OCI-LY7 (cell line): ENCODE measurements around the gene SPTLC2. TPM values are rescaled to one million over a fixed set of nuclear protein-coding genes. Genes with fewer than 3 reads are reported as not detected.
A peak's percentile ranks its signal among the peaks of the same experiment; 100 is the strongest.

Experiments used
- BruUV-seq: library from RNA; stranded (reverse); fragments of 400-500 nt; replicated peaks from 2 replicates; lab custom pipeline; 2021; lab: Mats Ljungman, UMichigan
- CTCF ChIA-PET: fragments of 300-600 bp; sonication (Branson Sonifier 250); formaldehyde crosslinking; loops from one replicate; lab custom pipeline; 2022; ENCODE audit warnings: antibody characterized with exemption; ENCODE audit not compliant: unreplicated experiment; lab: Charles Lee
- POLR2A ChIA-PET: fragments of 300-600 bp; sonication (Branson Sonifier 250); formaldehyde crosslinking; loops from one replicate; lab custom pipeline; 2022; ENCODE audit warnings: antibody characterized with exemption; lab: Charles Lee
- DNase-seq: peaks from one replicate; pipeline ENCODE4 v3.0.0-alpha.2; 2015; ENCODE audit warnings: low spot score
- H2AFZ ChIP-seq: fragments of 200-600 bp; sonication (generic), shearing (Covaris generic); 2 replicates; pipeline ENCODE4 v1.6.1; 2014; ENCODE audit warnings: mild to moderate bottlenecking, antibody characterized with exemption, low read length, moderate library complexity
- H3K27ac ChIP-seq: fragments of 200-600 bp; sonication (generic); 2 replicates; pipeline ENCODE4 v1.5.1; 2014; ENCODE audit warnings: mixed run types, low read depth, mild to moderate bottlenecking, moderate library complexity, low read length, inconsistent platforms; ENCODE audit not compliant: poor library complexity, severe bottlenecking
- H3K36me3 ChIP-seq: fragments of 200-600 bp; sonication (generic); 2 replicates; pipeline ENCODE4 v1.6.1; 2014; ENCODE audit warnings: mild to moderate bottlenecking, antibody characterized with exemption, low read length, moderate library complexity, mixed read lengths; ENCODE audit not compliant: insufficient read depth
- H3K4me1 ChIP-seq: fragments of 200-600 bp; sonication (generic); 2 replicates; pipeline ENCODE4 v1.5.1; 2014; ENCODE audit warnings: mild to moderate bottlenecking, low read length; ENCODE audit not compliant: insufficient read depth, poor library complexity, severe bottlenecking
- H3K4me2 ChIP-seq: fragments of 200-600 bp; sonication (generic); 2 replicates; pipeline ENCODE4 v1.6.1; 2014; ENCODE audit warnings: mild to moderate bottlenecking, low read length
- H3K4me3 ChIP-seq: fragments of 200-600 bp; sonication (generic); 2 replicates; pipeline ENCODE4 v1.5.1; 2014; ENCODE audit warnings: mild to moderate bottlenecking, low read depth, low read length; ENCODE audit not compliant: poor library complexity, severe bottlenecking
- H3K79me2 ChIP-seq: fragments of 200-600 bp; sonication (generic); 2 replicates; pipeline ENCODE4 v1.6.1; 2016; ENCODE audit warnings: low read depth, mild to moderate bottlenecking, low read length, moderate library complexity, mixed read lengths; ENCODE audit not compliant: insufficient read depth
- H3K9me2 ChIP-seq: fragments of 200-600 bp; sonication (generic); 2 replicates; pipeline ENCODE4 v1.6.1; 2016; ENCODE audit warnings: mild to moderate bottlenecking, low read length, mixed read lengths; ENCODE audit not compliant: insufficient read depth
- H3K9me3 ChIP-seq: fragments of 200-600 bp; sonication (generic); 2 replicates; pipeline ENCODE4 v1.6.1; 2014; ENCODE audit warnings: mild to moderate bottlenecking, mixed run types, low read length, mixed read lengths
- H4K20me1 ChIP-seq: fragments of 200-600 bp; sonication (generic); 2 replicates; pipeline ENCODE4 v1.6.1; 2014; ENCODE audit warnings: mild to moderate bottlenecking, antibody characterized with exemption, low read length, moderate library complexity, mixed read lengths; ENCODE audit not compliant: insufficient read depth
- EZH2phosphoT487 ChIP-seq: fragments of 200-600 bp; sonication (generic); IDR thresholded peaks from 2 replicates; pipeline ENCODE4 v1.6.1; 2018; ENCODE audit warnings: low read depth, borderline replicate concordance, mild to moderate bottlenecking, mixed run types, antibody characterized with exemption, low read length, moderate library complexity, mixed read lengths
- intact Hi-C: fragments of 100-400 bp; cut with micrococcal nuclease; formaldehyde crosslinking; loops from one replicate; pipeline ENCODE4 v1.10.0; 2022; ENCODE audit not compliant: unreplicated experiment
- total RNA-seq, 2 experiments: library from RNA; depleted of rRNA in 1 of 2; stranded (reverse); fragments of >200 nt in 1 of 2; shearing (Covaris generic) in 1 of 2; gene quantifications; 2 replicates each; pipeline ENCODE4 v1.2.3, GENCODE V29; 2014 to 2022
- TF ChIP-seq, protein P1 (sequence below): fragments of 200-600 bp; sonication (generic); conservative IDR thresholded peaks from 2 replicates; pipeline ENCODE4 v1.5.1; 2014; ENCODE audit warnings: mild to moderate bottlenecking, antibody characterized with exemption, low read length, moderate library complexity, mixed read lengths

Gene SPTLC2
- total RNA-seq, 2 experiments from 2014 or later: 14.7 to 45.1 TPM

DNA sequence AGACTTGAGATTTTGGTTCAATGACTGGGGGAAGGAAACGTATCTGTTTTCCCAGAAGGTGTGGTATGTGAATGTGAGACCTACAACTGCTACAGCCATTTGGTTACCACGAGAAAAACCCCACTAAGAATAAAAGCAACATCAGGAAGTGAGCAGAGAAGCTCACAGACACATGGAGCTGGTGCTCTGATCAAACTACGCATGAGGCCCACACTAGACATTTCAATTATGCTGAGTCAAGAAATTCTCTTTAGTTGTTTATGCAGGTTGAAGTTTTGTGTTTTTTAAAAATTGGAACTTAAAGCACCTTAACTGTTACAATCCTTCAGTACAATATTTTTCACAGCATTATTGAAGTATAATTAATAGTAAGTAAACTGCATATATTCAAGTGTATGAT is 8.9 kb upstream of the SPTLC2 start:
- ChIA-PET CTCF (no interaction called here), POLR2A (no interaction called here)
- Histone ChIP-seq H3K4me1 (no peaks in the 10 kb centered on the region), H3K27ac (no peak overlapping the region), H3K4me3 (no peak overlapping the region), H3K9me2 (no peaks in the 10 kb centered on the region), H2AFZ (no peak overlapping the region), H3K36me3 (no peaks in the 10 kb centered on the region), H3K79me2 (no peaks in the 10 kb centered on the region), H3K9me3 (peaks cover 8% of the 10 kb centered on the region; the same call in 1 of the 2 replicates), H4K20me1 (no peaks in the 10 kb centered on the region), H3K4me2 (no peak overlapping the region)
- TF ChIP-seq, protein P1, sequence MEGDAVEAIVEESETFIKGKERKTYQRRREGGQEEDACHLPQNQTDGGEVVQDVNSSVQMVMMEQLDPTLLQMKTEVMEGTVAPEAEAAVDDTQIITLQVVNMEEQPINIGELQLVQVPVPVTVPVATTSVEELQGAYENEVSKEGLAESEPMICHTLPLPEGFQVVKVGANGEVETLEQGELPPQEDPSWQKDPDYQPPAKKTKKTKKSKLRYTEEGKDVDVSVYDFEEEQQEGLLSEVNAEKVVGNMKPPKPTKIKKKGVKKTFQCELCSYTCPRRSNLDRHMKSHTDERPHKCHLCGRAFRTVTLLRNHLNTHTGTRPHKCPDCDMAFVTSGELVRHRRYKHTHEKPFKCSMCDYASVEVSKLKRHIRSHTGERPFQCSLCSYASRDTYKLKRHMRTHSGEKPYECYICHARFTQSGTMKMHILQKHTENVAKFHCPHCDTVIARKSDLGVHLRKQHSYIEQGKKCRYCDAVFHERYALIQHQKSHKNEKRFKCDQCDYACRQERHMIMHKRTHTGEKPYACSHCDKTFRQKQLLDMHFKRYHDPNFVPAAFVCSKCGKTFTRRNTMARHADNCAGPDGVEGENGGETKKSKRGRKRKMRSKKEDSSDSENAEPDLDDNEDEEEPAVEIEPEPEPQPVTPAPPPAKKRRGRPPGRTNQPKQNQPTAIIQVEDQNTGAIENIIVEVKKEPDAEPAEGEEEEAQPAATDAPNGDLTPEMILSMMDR: no peak
- no peak for TF ChIP-seq EZH2phosphoT487
- intact Hi-C loops: no loop called here
- BruUV-seq: no TSS peak
- DNase-seq: no peak

DNA sequence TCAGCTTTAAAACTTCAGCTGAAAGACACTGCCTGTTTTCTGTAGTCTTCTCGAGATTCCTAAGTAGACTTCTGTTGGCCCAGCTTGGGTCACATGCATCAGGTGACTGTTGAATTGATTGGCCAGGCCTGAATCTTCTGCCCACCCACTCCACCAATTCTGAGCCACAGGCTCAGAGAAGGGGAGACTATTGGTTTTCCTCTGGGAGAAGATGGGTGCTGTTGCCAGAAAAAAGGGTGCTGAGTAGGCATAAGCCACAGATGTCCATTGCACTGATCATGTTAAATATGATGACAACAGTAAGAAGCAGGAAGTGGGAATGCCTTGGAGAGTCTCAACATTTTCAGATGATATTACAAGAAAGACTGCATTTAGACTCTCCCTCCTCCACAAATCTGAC is 6.8 kb upstream of the SPTLC2 start:
- peak overlapping the region; percentile 37; the same call in 1 of the 2 replicates for H2AFZ ChIP-seq
- no peaks in the 10 kb centered on the region for H3K4me1 ChIP-seq
- no peaks in the 10 kb centered on the region for H3K79me2 ChIP-seq
- H3K4me2 ChIP-seq: no peak overlapping the region
- intact Hi-C loops: no loop called here
- ChIA-PET POLR2A (interaction anchor here (0.6 kb wide), 1 partner anchor 18 kb away, joined by 5 read pairs; no protein-coding TSS in a partner anchor), CTCF (no interaction called here)
- no peak overlapping the region for H3K4me3 ChIP-seq
- no peak for DNase-seq
- H4K20me1 ChIP-seq: no peaks in the 10 kb centered on the region
- H3K27ac ChIP-seq: no peak overlapping the region
- no peaks in the 10 kb centered on the region for H3K36me3 ChIP-seq
- no peaks in the 10 kb centered on the region for H3K9me2 ChIP-seq
- TF ChIP-seq EZH2phosphoT487: no peak
- BruUV-seq: no TSS peak
- H3K9me3 ChIP-seq: no peaks in the 10 kb centered on the region

DNA sequence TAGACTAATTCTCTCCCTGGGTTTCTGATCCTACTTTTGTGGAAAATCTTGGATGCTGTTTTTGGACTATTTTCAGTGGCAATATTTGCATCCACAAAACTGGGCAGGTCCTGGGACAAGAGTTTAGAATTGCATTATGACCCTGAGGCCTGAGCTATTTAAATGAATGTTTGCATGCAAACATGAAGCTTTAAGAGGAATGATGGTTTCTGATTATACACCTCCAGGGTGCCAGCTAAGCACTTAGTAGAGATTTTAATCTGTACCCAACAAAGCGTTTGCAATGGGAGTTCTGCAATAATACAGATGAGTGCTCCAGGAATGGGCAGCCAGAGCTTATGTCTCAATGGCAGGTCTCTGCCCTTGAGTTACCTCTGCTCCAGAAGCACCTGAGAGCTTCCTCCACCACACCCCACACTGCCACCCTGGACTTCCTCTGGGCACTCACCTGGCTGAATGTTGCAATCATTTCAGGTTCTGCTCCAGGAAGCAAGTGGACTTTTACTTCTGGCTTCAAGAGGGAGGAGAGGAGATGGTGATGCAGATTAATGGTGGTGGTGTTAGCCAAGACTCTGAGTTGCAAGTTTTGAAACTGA is 6.0 kb upstream of the SPTLC2 start:
- Histone ChIP-seq H3K9me2 (no peaks in the 10 kb centered on the region), H4K20me1 (no peaks in the 10 kb centered on the region), H3K4me2 (no peak overlapping the region), H2AFZ (peak overlapping the region; percentile 37; the same call in 1 of the 2 replicates), H3K4me1 (peaks cover 2% of the 10 kb centered on the region), H3K79me2 (no peaks in the 10 kb centered on the region), H3K27ac (no peak overlapping the region), H3K9me3 (no peaks in the 10 kb centered on the region), H3K36me3 (no peaks in the 10 kb centered on the region), H3K4me3 (no peak overlapping the region)
- TF ChIP-seq, protein P1: no peak
- no peak for TF ChIP-seq EZH2phosphoT487
- intact Hi-C loops: no loop called here
- no TSS peak for BruUV-seq
- no peak for DNase-seq
- ChIA-PET CTCF (no interaction called here), POLR2A (interaction anchor here (0.6 to 1.5 kb wide), 2 partner anchors 11 to 90 kb away, joined by 3 to 4 read pairs; no protein-coding TSS in a partner anchor)
